Left cardiac atrium (tissue), 4 donors: ENCODE data around the gene TSPAN14. TPM values are rescaled to one million over a fixed set of nuclear protein-coding genes. Genes with fewer than 3 reads are reported as not detected.

Source experiments
- ATAC-seq, 2 donors: fragments of 200-7000 bp; cut with Tn5 transposase; one replicate each; pipeline ENCODE4 v1.9.1; 2020; ENCODE audit warnings: mild to moderate bottlenecking in 2 of 2, moderate library complexity in 2 of 2
- DNase-seq: peaks from one replicate; pipeline ENCODE4 v3.0.0-alpha.2; 2020
- intact Hi-C, 2 donors: fragments of 100-400 bp; cut with DNase I; formaldehyde crosslinking; loops; one replicate each; pipeline versions ENCODE4 v1.14.1 to v1.15.1; 2022 to 2023
- total RNA-seq, 2 donors: library from RNA; stranded (reverse); fragmentation: NEBNext Ultra II Directional; extraction: Animal tissue kit (Norgen Biotek cat#: 25700); gene quantifications; one replicate each; pipeline ENCODE4 v1.2.1, GENCODE V29; 2021
- donor health status: DM: no; HTN: yes; CAD: no.
- donor health status: DM: no; HTN: yes; CAD: no; lungs with severe emphysema.
- donor health status: DM: yes; HTN: yes; CAD: no.
- donor health status: Dilated cardiomyopathy.

The TSPAN14 gene
- total RNA-seq, 2 donors from 2014 or later = 44.3 to 51.0 TPM

DNA sequence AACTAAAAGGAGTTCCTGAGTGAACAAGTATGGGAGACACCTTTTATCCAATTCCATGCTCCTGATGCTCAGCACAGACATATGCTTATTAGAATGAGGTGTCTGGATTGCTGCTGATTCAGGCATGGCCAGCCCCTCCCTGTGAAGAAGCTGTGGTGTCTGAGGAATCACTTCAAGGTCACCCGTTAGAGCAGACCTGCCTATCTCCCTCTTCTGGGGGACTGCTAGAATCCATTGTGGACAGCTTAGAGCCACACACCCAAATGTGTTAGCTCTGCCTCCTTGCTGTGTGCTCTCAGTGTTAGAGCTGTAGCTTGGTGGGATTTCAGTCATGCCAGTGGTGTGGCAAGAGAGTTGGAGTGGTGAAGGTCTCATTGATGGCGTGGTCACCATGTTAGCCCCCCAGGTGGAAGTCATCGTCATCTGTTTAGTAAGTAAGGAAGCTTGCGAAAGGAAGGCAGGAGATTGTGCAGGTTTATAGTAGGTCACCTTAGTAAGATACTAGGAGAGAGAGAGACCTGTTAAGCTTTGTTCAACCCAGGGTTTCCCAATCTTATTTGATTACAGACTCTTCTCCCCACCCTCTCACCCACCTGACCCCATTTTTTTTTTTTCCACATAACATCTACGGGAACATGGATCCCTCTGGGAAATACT, 32.9 kb upstream of the TSPAN14 start:
- no peak for DNase-seq
- ATAC-seq = no peak
- intact Hi-C loops = no loop called here

DNA sequence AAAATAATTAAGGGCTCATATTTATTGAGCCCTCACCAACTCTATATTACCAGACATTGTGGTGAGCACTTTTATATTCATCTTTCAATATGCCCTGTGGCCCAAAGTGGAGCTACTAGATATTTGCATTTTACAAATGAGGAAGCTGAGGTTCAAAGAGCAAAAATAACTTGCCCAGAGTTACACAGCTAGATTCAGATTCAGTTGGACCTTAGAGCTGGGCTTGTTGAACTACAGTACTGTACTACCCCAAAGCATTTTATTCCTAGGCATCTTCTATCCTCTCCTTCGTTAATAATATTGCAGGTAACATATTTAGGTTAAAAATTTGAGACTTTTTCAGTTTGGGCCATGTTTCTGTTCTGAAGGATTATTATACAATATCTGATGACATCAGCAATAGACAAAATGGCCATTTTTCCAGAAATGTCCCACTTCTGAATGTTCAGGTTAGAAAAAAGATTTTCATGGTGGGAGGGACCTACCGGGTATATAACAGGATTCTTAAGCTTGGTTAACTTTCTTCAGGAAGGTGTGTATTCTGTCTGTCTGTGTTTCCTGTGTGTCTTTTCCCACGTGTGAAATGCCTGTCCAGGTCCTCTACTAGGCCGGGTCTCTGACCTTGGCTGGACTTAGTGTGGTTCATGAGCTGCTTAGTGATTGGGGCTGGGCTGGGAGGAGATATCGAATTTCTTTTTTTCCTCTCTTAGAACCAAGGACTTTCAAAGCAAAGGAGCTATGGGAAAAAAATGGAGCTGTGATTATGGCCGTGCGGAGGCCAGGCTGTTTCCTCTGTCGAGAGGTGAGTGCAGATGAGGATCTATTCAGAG, 32.2 kb upstream of the TSPAN14 start:
- intact Hi-C loops = no loop called here
- ATAC-seq (no peak), DNase-seq (no peak)

DNA sequence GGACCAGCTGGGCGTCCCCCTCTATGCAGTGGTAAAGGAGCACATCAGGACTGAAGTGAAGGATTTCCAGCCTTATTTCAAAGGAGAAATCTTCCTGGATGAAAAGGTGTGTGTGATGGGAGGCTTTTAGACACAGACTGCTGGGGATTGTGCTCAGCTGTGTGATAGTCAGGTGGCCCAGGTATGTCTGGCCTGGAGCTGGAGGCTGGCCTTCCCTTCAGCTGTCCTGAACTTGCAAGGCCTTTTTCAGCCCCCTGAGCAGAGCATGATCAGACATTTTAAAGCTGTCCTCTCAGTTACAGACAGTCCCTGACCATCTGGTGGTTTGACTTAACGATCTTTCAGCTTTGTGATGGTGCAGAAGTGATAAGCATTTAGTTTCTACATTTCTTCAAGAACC, 28.2 kb upstream of the TSPAN14 start:
- intact Hi-C loops = no loop called here
- ATAC-seq = no peak
- no peak for DNase-seq

- ATAC-seq (no peak), DNase-seq (no peak)
- intact Hi-C loops = no loop called here
These were observed 26.6 kb upstream of the TSPAN14 start for GRCh38 chr10:80427541-80427940.

GRCh38 chr10:80429521-80429973, 24.6 kb upstream of the TSPAN14 start:
- DNase-seq = no peak
- intact Hi-C loops = no loop called here
- ATAC-seq = peak; percentile 19 to 93

GRCh38 chr10:80433134-80433533, 21.0 kb upstream of the TSPAN14 start:
- intact Hi-C loops = no loop called here

DNA sequence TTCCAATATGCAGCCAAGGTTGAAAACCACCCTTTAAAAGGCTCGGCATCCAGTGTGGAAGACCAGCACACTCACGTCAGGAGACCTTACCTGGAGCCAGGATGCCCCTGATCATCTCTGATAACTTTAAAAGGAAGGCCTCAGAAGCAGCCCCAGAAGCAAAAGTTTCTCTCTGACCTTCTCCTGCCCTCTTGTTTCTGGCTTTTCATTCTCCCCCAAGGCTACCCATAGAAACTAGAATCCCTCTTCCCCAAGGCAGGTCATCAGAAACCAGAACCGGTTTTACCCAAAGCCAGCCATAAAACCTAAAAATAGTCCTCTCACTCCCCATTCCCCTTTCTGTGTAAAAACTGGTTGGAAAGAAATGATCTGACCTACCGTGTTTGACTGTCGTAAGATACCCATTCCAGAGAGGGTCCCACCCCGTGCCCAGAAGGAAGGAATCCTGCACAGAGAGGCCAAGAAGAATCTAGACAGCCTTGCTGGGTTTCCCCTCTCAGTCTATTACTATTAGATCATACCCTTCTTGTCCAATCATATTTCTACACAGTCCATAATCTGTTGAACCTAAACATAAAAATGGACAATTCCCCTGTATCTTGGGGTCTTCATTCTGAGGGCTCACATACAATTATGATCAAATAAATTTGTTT, 17.5 kb upstream of the TSPAN14 start:
- intact Hi-C loops = no loop called here
- DNase-seq (no peak), ATAC-seq (no peak)

More at GRCh38 chr10:80433134-80433533, 21.0 kb upstream of the TSPAN14 start:
- DNase-seq (no peak), ATAC-seq (no peak)

DNA sequence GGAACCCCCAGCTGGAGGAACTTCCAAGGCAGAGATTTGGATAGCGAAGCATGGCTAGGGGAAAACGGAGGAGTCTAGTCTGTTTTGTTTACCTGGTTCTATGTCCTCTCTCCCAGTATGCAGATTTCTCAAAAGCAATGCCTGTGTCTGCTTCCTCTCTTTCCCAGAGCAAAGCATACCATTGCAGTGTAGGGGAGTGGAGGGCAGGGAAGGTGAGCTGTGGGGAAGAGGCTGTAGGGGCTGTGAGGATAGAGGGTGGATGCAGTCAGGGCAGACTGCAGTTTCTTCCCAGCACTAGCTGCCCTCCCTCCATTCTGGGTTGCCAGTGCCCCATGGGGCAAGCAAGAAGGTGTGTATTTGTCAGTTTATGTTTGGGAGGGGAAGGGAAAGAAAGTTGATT, 16.9 kb upstream of the TSPAN14 start:
- intact Hi-C loops = no loop called here
- DNase-seq = no peak

GRCh38 chr10:80441831-80442230, 12.3 kb upstream of the TSPAN14 start:
- no peak for ATAC-seq
- intact Hi-C loops = loop anchor here (2.0 to 10.0 kb wide), 4 partner anchors 57 to 483 kb away; no protein-coding TSS in a partner anchor
- DNase-seq = no peak

More for the DNA sequence above, 16.9 kb upstream of the TSPAN14 start:
- no peak for ATAC-seq

DNA sequence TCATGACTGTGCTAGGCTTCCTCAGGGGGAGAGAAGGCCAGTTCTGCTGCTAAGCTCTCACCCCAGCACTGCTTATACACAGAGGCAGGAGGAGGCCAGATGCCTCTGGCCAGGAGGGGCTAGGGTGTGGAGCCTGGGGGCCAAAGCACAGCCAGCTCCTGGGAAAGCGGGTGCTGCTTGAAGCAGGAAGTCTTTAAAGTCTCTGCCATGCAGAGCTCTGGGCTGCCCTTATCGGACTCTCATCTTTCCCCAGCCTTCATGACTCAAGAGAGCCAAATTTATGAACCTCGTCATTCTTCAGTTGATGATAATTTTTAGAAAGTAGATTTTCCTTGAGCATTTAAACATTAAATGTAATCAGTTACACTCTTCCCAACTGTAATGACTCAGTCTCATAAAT, 11.2 kb upstream of the TSPAN14 start:
- intact Hi-C loops = loop anchor here (2.0 to 10.0 kb wide), 4 partner anchors 58 to 482 kb away; no protein-coding TSS in a partner anchor
- ATAC-seq (no peak), DNase-seq (no peak)

DNA sequence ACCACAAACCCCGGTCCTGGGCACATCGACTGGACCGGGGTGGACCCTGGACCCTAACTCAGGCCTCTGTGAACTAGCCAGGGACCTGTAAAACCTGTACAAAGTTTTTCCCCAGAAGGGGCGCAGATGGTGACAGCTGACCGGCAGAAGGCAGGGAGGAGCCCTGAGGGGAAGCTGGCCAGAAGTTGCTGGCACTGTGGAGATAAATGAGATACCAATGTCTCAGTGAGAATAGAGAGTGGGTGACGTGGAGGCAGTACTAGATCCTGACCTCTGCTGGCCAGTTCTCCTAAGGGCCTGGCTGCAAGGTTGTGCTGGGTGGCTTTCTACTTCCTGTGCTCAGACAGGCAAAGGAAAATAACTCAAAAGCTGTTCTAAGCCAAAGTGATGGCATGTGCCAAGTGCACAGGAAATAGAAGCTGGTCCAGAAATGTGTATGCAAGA, 10.6 kb upstream of the TSPAN14 start:
- peak; percentile 44 for DNase-seq
- intact Hi-C loops = loop anchor here (2.0 to 10.0 kb wide), 4 partner anchors 59 to 481 kb away; no protein-coding TSS in a partner anchor
- ATAC-seq = peak; percentile 37 to 46

GRCh38 chr10:80444124-80444523, 10.0 kb upstream of the TSPAN14 start:
- ATAC-seq = no peak
- no peak for DNase-seq
- intact Hi-C loops = loop anchor here (2.0 to 10.0 kb wide), 4 partner anchors 59 to 481 kb away; no protein-coding TSS in a partner anchor

DNA sequence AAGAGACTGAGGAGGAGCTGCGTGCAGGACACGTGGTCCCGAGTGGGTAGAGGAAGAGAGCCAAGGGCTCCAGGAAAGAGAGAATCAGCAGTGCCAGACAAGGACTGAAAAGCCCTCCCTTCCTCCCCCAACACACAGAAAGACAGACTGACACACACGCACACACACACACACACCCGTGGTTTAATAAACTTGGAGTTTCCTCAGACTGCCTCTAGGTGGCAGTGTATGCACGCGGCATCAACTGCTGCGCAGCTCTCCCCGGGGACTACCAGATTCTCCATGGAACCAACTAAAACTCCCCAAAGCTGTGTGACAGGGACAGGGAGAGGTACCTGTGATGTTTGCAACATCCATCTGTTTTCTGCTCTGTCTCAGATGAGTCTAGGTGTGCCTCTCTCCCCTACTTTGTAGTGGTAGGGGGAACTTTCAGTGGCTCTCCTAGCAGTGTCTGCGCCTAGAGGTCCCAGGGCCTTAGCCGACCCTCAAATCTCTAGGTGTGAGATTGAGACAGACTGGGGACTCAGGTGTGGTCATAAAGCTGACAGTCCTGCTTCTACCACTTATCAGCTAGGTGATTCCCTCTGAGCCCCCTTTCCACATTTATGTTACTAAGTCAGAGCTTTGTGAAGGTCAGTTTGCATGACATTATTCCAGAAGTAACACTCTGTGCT, 9.3 kb upstream of the TSPAN14 start:
- ATAC-seq = peak; percentile 94 to 96
- DNase-seq = peak; percentile 72
- intact Hi-C loops = loop anchor here (2.0 to 10.0 kb wide), 6 partner anchors 58 to 480 kb away; no protein-coding TSS in a partner anchor

- no peak for DNase-seq
- intact Hi-C loops = loop anchor here (5.0 to 10.0 kb wide), 5 partner anchors 55 to 477 kb away; no protein-coding TSS in a partner anchor
- no peak for ATAC-seq
These were observed 6.5 kb upstream of the TSPAN14 start for GRCh38 chr10:80447436-80448190.

DNA sequence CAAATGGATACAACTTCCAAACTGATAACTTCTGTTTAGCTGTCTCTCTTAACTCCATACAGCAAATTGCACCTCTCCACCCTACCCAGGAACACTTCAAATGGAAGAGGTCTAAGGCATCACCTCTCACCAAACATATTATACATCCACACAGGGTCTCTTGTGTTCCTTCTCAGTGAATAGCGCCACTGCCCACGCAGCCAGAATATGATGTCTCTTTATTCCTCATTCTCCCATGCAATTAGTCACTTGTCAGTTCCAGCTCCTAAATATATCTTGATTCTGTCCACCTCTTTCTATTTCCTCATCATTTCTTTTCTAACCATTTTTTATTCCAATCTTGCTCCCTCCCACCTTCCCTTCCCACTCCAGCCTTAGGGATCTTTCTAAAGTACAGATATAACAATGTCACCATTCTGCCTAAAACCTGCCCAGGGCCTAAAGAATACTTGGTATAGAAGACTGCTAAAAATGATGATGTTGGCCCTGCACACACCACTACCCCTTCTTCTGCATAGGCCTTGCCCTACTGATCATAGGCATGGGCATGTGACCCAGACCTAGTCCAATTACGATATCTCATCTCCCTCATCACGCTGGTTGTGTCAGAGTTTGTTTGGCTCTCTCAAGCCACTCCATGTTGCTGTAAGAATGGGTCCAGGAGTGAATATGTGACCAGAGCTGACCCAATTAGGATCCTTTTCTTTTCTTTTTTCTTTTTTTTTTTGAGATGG, 5.7 kb upstream of the TSPAN14 start:
- DNase-seq (no peak), ATAC-seq (no peak)
- intact Hi-C loops = loop anchor here (5.0 to 10.0 kb wide), 5 partner anchors 54 to 476 kb away; no protein-coding TSS in a partner anchor

DNA sequence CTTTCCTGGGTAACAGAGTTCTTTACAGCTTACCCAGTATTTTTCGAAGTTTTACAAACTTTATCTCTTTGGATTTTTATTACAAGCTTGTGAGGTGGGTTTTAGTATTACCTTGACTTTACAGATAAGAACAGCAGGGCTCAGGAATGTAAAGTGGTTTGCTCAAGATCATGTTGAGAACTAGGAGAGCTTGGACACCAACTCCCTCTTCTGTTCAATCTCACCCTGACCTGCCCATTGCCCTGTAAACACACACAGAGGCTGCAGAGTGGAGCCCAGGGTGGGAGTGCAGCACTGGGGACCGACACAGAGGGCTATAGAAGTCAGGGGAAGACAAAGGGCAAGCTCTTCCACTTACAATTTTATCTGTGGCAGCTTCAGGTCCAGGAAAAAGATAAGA, 4.6 kb upstream of the TSPAN14 start:
- no peak for ATAC-seq
- intact Hi-C loops = loop anchor here (5.0 to 10.0 kb wide), 5 partner anchors 53 to 475 kb away; no protein-coding TSS in a partner anchor
- DNase-seq = no peak

- DNase-seq = no peak
- no peak for ATAC-seq
- intact Hi-C loops = no loop called here
These were observed 3.0 kb upstream of the TSPAN14 start for GRCh38 chr10:80451132-80451531.
